Activated CD8-positive, alpha-beta memory T cell treated with anti-CD3 and anti-CD28 coated beads, Interleukin-2, amount 50 U/mL, for 1 hour (primary cell): ENCODE measurements around the gene OR5B12.
"Not testable (repeated sequence)": the region's sequence is repeated elsewhere in the genome, so short reads cannot be mapped to it uniquely, and the experiment has no call there.

Experiments
- DNase-seq: peaks from one replicate; pipeline ENCODE4 v3.0.0-alpha.2; 2020; ENCODE audit errors: extremely low read depth

Gene OR5B12

GRCh38 chr11:58442136-58442535 is at the start of gene OR5B12:
Gene OR5B12 (minus strand): TSS chr11:58442236. CDS start chr11:58440151, 2,085 bp downstream.
- no peak for DNase-seq

- no peak for DNase-seq
These were observed 48.8 kb upstream of the OR5B12 start for GRCh38 chr11:58490827-58491226.

- no peak for DNase-seq
These were observed 45.1 kb upstream of the OR5B12 start for GRCh38 chr11:58487170-58487569.

GRCh38 chr11:58485961-58486360 is 43.9 kb upstream of the OR5B12 start:
- DNase-seq: no peak

DNA sequence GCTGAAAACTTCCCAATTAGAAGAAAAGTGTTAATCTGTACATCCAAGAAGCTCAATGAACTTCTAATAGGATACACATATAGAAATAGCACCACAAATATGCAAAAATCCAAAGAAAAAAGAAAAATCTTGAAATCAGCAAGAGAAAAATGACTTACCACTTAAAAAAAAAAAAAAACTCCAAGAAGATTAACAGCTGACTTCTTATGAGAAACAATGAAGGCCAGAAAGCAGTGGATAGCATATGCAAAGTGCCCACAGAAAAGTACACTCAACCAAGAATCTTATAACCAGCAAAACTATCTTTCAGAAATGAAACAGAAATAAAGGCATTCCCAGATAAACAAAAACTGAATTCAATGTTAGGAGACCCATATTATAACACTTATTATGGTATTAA is 29.9 kb upstream of the OR5B12 start:
- no peak for DNase-seq

GRCh38 chr11:58466293-58466692 is 24.3 kb upstream of the OR5B12 start:
- no peak for DNase-seq

DNA sequence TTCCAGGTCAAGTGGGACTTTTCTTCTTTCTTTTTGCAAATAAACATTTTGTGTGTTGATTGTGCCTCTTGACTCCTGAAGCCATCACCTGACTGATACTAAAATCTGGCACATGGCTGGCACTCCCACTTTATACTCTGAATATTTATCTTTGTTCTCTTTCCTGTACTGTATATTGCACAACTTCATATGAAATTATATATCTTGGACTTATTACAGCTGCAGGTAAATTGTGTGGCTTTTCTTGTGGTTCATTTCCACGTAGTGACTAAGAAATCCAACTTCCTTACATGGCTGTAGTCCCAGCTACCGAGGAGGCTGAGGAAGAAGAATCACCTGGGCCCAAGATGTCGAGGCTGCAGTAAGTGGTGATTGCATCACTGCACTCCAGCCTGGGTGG is 23.7 kb upstream of the OR5B12 start:
- DNase-seq: no peak

DNA sequence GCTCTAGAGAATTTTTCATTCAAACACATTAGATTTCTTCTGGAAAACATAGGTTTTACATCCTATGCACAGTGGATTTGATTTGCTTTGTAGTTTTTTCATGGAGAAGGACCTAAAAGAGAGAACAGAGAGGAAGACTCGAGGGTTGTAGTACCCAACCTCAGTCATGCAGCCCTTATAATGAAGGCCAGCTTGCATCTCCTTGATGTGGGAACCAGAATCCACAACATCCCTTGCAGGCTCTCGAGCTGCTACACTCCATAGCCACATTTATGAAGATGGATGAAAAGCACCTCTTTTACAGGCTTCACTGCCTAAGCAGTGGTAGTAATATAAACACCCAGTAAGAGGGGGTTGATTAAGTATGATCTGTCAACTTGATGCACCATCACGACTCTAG is 9.5 kb upstream of the OR5B12 start:
- DNase-seq: no peak

DNA sequence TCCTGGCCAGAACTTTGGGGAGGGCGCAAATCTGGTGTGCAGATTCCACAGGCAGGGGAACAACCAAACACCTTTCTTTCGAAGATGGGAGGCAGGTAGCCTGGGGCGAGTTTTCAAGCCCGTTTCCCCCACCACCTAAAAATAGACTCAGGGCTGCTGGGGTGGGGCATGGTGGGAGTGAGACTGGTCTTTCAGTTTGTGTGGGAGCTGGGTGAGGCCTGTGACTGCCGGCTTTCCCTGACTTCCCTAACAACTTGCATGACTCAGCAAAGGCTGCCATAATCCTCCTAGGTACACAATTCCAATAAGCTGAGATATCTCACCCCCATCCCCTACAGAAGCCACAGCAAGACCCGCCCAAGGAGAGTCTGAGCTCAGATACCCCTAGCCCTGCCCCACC is 4.3 kb upstream of the OR5B12 start:
- DNase-seq: no peak

GRCh38 chr11:58444300-58444699 is 2.3 kb upstream of the OR5B12 start:
- DNase-seq: no peak

GRCh38 chr11:58438486-58438885 is 3.5 kb downstream of the OR5B12 start:
- DNase-seq: no peak

DNA sequence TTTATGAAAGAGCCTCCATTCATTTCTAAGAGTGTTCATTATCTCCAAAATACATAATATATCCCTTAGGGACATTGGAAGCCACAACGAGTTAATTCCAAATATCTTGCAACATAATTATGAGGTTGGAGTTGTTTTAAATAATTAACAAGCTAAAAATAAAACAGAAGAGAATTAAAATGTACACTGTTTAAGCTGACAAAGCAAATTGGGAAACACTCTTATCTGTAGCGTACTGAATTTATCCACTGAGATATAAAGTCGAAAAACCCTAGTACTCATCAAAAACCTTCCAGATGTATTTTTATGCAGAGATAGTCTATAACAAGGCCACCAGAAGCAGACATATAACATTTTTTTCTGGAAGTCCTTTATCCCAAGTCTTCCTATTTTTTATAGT is 7.8 kb downstream of the OR5B12 start:
- no peak for DNase-seq

DNA sequence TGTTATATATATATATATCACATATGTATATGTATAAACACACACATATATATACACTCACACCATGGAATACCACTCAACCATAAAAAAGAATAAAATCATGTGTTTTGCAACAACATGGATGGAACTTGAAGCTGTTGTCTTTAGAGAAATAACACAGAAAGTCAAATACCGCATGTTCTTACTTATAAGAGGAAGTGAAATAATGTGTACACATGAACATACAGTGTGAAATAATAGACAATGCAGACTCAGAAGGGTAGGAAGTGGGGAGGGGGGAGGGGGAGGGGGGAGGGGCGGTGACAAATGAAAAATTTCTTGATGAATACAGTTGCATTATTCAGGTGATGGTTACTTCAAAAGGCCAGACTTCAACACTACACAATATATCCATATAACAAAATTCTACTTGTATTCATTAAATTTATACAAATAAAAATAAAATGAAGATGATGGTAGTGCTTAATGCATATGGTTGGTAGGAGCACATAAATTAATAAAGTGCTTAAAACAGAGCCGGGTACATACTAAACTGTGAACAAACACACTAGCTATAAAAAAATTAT is 8.3 kb downstream of the OR5B12 start:
- no peak for DNase-seq

DNA sequence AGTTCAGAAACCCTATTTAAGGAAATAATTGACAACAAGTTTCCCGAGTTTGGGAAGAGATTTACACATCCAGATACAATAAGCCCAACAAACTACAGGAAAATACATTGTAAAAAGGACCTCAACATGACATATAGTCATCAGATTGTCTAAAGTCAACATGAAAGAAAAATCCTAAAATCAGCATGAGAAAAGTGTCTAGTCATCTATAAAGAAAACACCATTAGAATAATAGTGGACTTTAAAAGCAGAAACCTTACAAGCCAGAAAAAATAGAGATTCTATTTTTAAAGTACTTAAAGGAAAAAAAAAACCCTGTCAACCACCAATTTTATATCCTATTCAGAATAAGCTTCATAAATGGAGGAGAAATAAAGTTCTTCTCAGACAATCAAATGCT is 12.8 kb downstream of the OR5B12 start:
- no peak for DNase-seq

DNA sequence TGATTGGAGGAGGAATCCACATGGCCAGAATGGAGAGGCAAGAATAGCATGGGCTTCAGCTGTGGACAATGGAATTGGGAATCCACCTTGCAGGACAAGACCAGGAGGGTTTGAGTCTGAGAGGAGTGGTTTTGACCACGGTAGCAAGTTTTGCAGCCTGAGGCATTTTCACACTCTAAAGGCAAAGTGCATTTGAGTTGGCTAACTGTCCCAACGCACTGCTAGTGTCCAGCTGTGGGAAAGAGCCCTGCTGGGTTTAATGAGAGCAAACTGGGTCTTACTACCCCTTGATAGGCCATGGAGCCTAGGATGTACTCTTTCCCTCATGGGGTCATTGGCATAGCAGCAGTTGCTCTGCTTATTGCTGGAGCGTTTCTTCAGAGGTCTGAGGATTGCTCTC is 14.0 kb downstream of the OR5B12 start, which contains the start of gene OR5B2:
Gene OR5B2, minus strand, starts transcription at position 101 of the 400 bp plus-strand sequence. CDS start 4,860 bp downstream, outside the sequence.
- no peak for DNase-seq

DNA sequence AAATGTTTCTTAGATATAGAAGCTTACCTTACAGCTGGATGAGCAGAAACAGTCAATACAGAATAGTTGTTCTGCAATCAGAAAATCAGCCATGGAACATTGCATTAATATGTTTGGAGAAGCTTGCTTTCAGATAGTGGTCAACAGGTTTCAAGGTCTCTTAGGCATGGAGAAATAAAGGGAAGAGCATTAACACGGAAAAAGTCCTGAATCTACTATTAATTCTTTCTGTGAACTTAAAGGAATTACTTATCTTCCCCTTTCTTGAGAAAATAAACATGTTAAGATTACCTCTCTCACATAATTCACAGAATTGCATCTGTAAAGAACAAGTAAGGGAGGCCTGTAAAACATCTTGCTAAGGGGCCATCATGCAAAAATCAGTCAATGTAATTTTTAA is 35.3 kb downstream of the OR5B12 start, which contains the start of gene OR5B3:
Gene OR5B3, minus strand, starts transcription at position 101 of the 400 bp plus-strand sequence. CDS start 3,465 bp downstream, outside the sequence.
- DNase-seq: no peak

- DNase-seq: not testable (repeated sequence)
These were observed 42.4 kb downstream of the OR5B12 start for GRCh38 chr11:58399622-58400021.

- no peak for DNase-seq
These were observed 46.5 kb downstream of the OR5B12 start for GRCh38 chr11:58395581-58395980.

GRCh38 chr11:58394195-58394594 is 47.8 kb downstream of the OR5B12 start:
- DNase-seq: no peak

DNA sequence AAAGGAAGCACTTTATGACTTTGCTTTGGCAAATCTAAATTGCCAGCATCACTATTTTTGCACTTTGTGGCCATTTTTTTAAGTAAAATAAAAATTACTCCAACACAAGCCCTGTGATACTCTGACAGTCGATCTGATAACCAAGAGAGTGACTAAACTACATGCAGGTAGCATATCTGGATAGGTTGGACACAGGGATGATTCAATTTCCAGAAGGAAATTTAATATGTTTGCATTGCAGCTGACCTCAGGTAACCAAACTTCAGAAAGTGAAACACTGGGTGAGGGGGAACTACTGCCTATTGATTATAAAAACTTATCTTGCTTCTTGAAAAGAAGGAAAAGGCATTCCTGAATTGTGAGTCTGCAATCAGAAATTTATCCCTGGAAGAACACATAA is 49.3 kb downstream of the OR5B12 start:
- no peak for DNase-seq

GRCh38 chr11:58391879-58392278 is 50.2 kb downstream of the OR5B12 start:
- no peak for DNase-seq

GRCh38 chr11:58390551-58391063 is 51.4 kb downstream of the OR5B12 start:
- DNase-seq: no peak
